Stomach (tissue), 9 donors: ENCODE results near the gene TIMM8A. TPM values are rescaled to one million over a fixed set of nuclear protein-coding genes. Genes with fewer than 3 reads are reported as not detected.
"Not testable (repeated sequence)": the region's sequence is repeated elsewhere in the genome, so short reads cannot be mapped to it uniquely, and the experiment has no call there.

Experiments used
- DNase-seq, 2 donors: peaks; one replicate each; pipeline versions ENCODE4 v3.0.0 to v3.0.0-alpha.2; 2013 to 2019
- H3K27ac ChIP-seq, 5 donors: fragments of 200-600 bp in 4 of 5; sonication (generic) in 4 of 5; one replicate each; pipeline ENCODE4 v1.5.1; 2013 to 2019; ENCODE audit warnings: mild to moderate bottlenecking in 1 of 5, moderate library complexity in 1 of 5
- H3K27me3 ChIP-seq, 3 donors: fragments of 200-600 bp; sonication (generic); one replicate each; pipeline ENCODE4 v1.5.1; 2017 to 2019; ENCODE audit warnings: mixed run types in 1 of 3
- H3K36me3 ChIP-seq, 4 donors: fragments of 200-600 bp; sonication (generic); 1 replicate in 3 of 4; 2 replicates in 1 of 4; pipeline ENCODE4 v1.5.1; 2016 to 2019
- H3K4me1 ChIP-seq, 4 donors: fragments of 200-600 bp; sonication (generic); one replicate each; pipeline ENCODE4 v1.5.1; 2016 to 2019
- H3K4me3 ChIP-seq, 4 donors: fragments of 200-600 bp; sonication (generic) in 3 of 4; one replicate each; pipeline ENCODE4 v1.5.1; 2016 to 2019; ENCODE audit warnings: mild to moderate bottlenecking in 1 of 4
- H3K9me3 ChIP-seq, 4 donors: fragments of 200-600 bp; sonication (generic); one replicate each; pipeline ENCODE4 v1.5.1; 2016 to 2019
- CTCF ChIP-seq, 7 experiments: fragments of 450-650 bp in 4 of 7; fragments of 200-600 bp in 3 of 7; sonication (generic) in 3 of 7; IDR thresholded peaks; one replicate each; pipeline ENCODE4 v1.5.1; 2016 to 2019; ENCODE audit warnings: antibody characterized with exemption in 7 of 7, control low read depth in 2 of 7, mild to moderate bottlenecking in 1 of 7
- EP300 ChIP-seq: sonication (generic); formaldehyde crosslinking; IDR thresholded peaks from one replicate; pipeline ENCODE4 v1.6.1; 2017; ENCODE audit warnings: antibody characterized with exemption
- POLR2A ChIP-seq, 4 donors: fragments of 450-650 bp; IDR thresholded peaks; one replicate each; pipeline ENCODE4 v1.6.1; 2016; ENCODE audit warnings: antibody characterized with exemption in 4 of 4, control low read depth in 2 of 4, mild to moderate bottlenecking in 1 of 4, moderate library complexity in 1 of 4
- POLR2AphosphoS5 ChIP-seq, 3 donors: sonication (generic); formaldehyde crosslinking; IDR thresholded peaks; one replicate each; pipeline ENCODE4 v1.6.1; 2016; ENCODE audit warnings: antibody characterized with exemption in 3 of 3
- WGBS, 5 donors: extraction: QIAGEN DNeasy Blood & Tissue Kit in 3 of 5; methylation state at CpG; one replicate each; pipeline versions ENCODE4 v1.1.5 to v1.1.7; 2013 to 2018; 5-methylcytosine and 5-hydroxymethylcytosine counted together
- intact Hi-C: fragments of 100-400 bp; cut with DNase I; formaldehyde crosslinking; loops from one replicate; pipeline ENCODE4 v1.15.1; 2023; ENCODE audit warnings: low total_unique reads
- polyA plus RNA-seq, 3 donors: library from polyadenylated mRNA; stranded (reverse); fragments of 200-250 nt; gene quantifications; one replicate each; pipeline ENCODE4 v1.2.3, GENCODE V29; 2013
- total RNA-seq, 5 donors: library from RNA; depleted of rRNA; stranded (reverse); fragments of >200 nt; gene quantifications; one replicate each; pipeline versions ENCODE4 v1.1.0 to v1.2.3, GENCODE V29; 2014 to 2016
- donor health status: healthy with polysubstance abuse.
- donor health status: Bipolar disorder and iron deficiency.
- donor health status: healthy.

TIMM8A gene
- total and polyA plus RNA-seq, 8 donors: 4.6 to 10.9 (median 8.0) TPM; not detected in 1

- H3K36me3 ChIP-seq: no peaks in the 10 kb centered on the region
- no peak overlapping the region for H3K27ac ChIP-seq
- intact Hi-C loops: no loop called here
- no peaks in the 10 kb centered on the region for H3K4me1 ChIP-seq
- TF ChIP-seq EP300: no peak
- no peak for TF ChIP-seq CTCF (IDR thresholded peaks at IDR 0.05)
- no peak for TF ChIP-seq POLR2A (IDR thresholded peaks at IDR 0.05)
- no peak for TF ChIP-seq POLR2AphosphoS5 (IDR thresholded peaks at IDR 0.05)
- 41 to 62% (median 44%) methylated on average over 3 to 5 of the region's 5 CpGs for WGBS, 5 donors
- peaks cover 0 to 13% (median 0%) of the 10 kb centered on the region in 3 donors for H3K27me3 ChIP-seq
- no peaks in the 10 kb centered on the region for H3K9me3 ChIP-seq
- DNase-seq: peak in 1 of 2 donors; percentile 9
- no peak overlapping the region for H3K4me3 ChIP-seq
Measured at GRCh38 chrX:101357166-101357795, 8.7 kb upstream of the TIMM8A start.

- Histone ChIP-seq H3K9me3 (no peaks in the 10 kb centered on the region), H3K27me3 (no peaks in the 10 kb centered on the region), H3K4me1 (peaks cover 0 to 18% (median 6%) of the 10 kb centered on the region in 4 donors), H3K27ac (peak overlapping the region in 3 of 5 donors; percentile 86 to 90 (median 86)), H3K4me3 (peak overlapping the region; percentile 54 to 77 (median 70)), H3K36me3 (peaks cover 0 to 11% (median 1%) of the 10 kb centered on the region in 4 donors)
- WGBS, 5 donors: 25 to 52% (median 29%) methylated on average over 4 of the region's 4 CpGs
- intact Hi-C loops: no loop called here
- DNase-seq: no peak
- no peak for TF ChIP-seq EP300
- no peak for TF ChIP-seq POLR2AphosphoS5 (IDR thresholded peaks at IDR 0.05)
- no peak for TF ChIP-seq POLR2A (IDR thresholded peaks at IDR 0.05)
- TF ChIP-seq CTCF (IDR thresholded peaks at IDR 0.05): no peak
Measured at GRCh38 chrX:101349193-101349562, 636 bp upstream of the TIMM8A start.

- WGBS, 5 donors: 0 to 42% (median 14%) methylated on average over 8 to 14 of the region's 14 CpGs
- Histone ChIP-seq H3K27ac (peak overlapping the region in 4 of 5 donors; percentile 84 to 90 (median 86)), H3K27me3 (no peaks in the 10 kb centered on the region), H3K36me3 (peaks cover 0 to 19% (median 1%) of the 10 kb centered on the region in 4 donors), H3K4me3 (peak overlapping the region; percentile 54 to 77 (median 70)), H3K9me3 (no peaks in the 10 kb centered on the region), H3K4me1 (peaks cover 0 to 18% (median 6%) of the 10 kb centered on the region in 4 donors)
- TF ChIP-seq POLR2A (IDR thresholded peaks at IDR 0.05) (no peak), EP300 (no peak)
- intact Hi-C loops: no loop called here
- DNase-seq: peak in 1 of 2 donors; percentile 6
Measured at GRCh38 chrX:101347859-101348451, 587 bp downstream of the TIMM8A start.

- H3K4me3 ChIP-seq: no peak overlapping the region
- no peak for TF ChIP-seq POLR2A (IDR thresholded peaks at IDR 0.05)
- no peak for TF ChIP-seq CTCF (IDR thresholded peaks at IDR 0.05)
- no peak for TF ChIP-seq POLR2AphosphoS5 (IDR thresholded peaks at IDR 0.05)
- no peak for TF ChIP-seq EP300
- no peak for DNase-seq
- no peaks in the 10 kb centered on the region for H3K36me3 ChIP-seq
- H3K9me3 ChIP-seq: peaks cover 0 to 5% (median 0%) of the 10 kb centered on the region in 4 donors
- 83 to 93% (median 89%) methylated on average over 4 of the region's 4 CpGs for WGBS, 5 donors
- no peak overlapping the region for H3K27ac ChIP-seq
- intact Hi-C loops: no loop called here
- no peaks in the 10 kb centered on the region for H3K4me1 ChIP-seq
- no peaks in the 10 kb centered on the region for H3K27me3 ChIP-seq
Measured at GRCh38 chrX:101337776-101338271, 10.7 kb downstream of the TIMM8A start.

- H3K4me1 ChIP-seq, intact Hi-C loops, H3K27ac ChIP-seq, H3K36me3 ChIP-seq, H3K27me3 ChIP-seq, H3K4me3 ChIP-seq, DNase-seq, H3K9me3 ChIP-seq: not testable (repeated sequence)
- WGBS, 5 donors: 69 to 80% (median 73%) methylated on average over 7 of the region's 7 CpGs
Measured at GRCh38 chrX:101334310-101334709, 14.2 kb downstream of the TIMM8A start.

GRCh38 chrX:101326600-101326999 is 21.9 kb downstream of the TIMM8A start:
- H3K4me3 ChIP-seq, intact Hi-C loops, H3K27ac ChIP-seq, H3K9me3 ChIP-seq, H3K27me3 ChIP-seq, DNase-seq, H3K36me3 ChIP-seq, H3K4me1 ChIP-seq: not testable (repeated sequence)
- WGBS, 5 donors: 53 to 100% (median 72%) methylated on average over 2 to 3 of the region's 3 CpGs
